ENCODE data around the gene SIRT6. TPM values are rescaled to one million over a fixed set of nuclear protein-coding genes. Genes with fewer than 3 reads are reported as not detected.
A peak's percentile ranks its signal among the peaks of the same experiment; 100 is the strongest.

The SIRT6 gene
- total RNA-seq, 1 donor from 2014 or later = 11.8 TPM

GRCh38 chr19:4215807-4216206, 33.4 kb upstream of the SIRT6 start:
- H3K27me3 ChIP-seq (ENCODE audit: control insufficient read depth, insufficient read depth, low read length) = no peaks in the 10 kb centered on the region
- no peak for DNase-seq (ENCODE audit: low read depth)
- no peaks in the 10 kb centered on the region for H3K36me3 ChIP-seq (ENCODE audit: control insufficient read depth, insufficient read depth, low read length)
- FAIRE-seq = no peak
- no peak overlapping the region for H3K4me3 ChIP-seq (ENCODE audit: low read depth, low read length)
- TF ChIP-seq CTCF (IDR thresholded peaks at IDR 0.05; ENCODE audit: insufficient read depth, low read length, severe bottlenecking) = no peak

GRCh38 chr19:4213116-4213515, 30.8 kb upstream of the SIRT6 start:
- H3K36me3 ChIP-seq (ENCODE audit: control insufficient read depth, insufficient read depth, low read length) = no peaks in the 10 kb centered on the region
- no peak for TF ChIP-seq CTCF (IDR thresholded peaks at IDR 0.05; ENCODE audit: insufficient read depth, low read length, severe bottlenecking)
- no peak for FAIRE-seq
- no peak for DNase-seq (ENCODE audit: low read depth)
- H3K27me3 ChIP-seq (ENCODE audit: control insufficient read depth, insufficient read depth, low read length) = no peaks in the 10 kb centered on the region
- no peak overlapping the region for H3K4me3 ChIP-seq (ENCODE audit: low read depth, low read length)

- Histone ChIP-seq H3K27me3 (ENCODE audit: control insufficient read depth, insufficient read depth, low read length) (no peaks in the 10 kb centered on the region), H3K36me3 (ENCODE audit: control insufficient read depth, insufficient read depth, low read length) (no peaks in the 10 kb centered on the region), H3K4me3 (ENCODE audit: low read depth, low read length) (no peak overlapping the region)
- no peak for TF ChIP-seq CTCF (IDR thresholded peaks at IDR 0.05; ENCODE audit: insufficient read depth, low read length, severe bottlenecking)
- no peak for FAIRE-seq
- no peak for DNase-seq (ENCODE audit: low read depth)
These were observed 27.9 kb upstream of the SIRT6 start for GRCh38 chr19:4210166-4210731.

- TF ChIP-seq CTCF (IDR thresholded peaks at IDR 0.05; ENCODE audit: insufficient read depth, low read length, severe bottlenecking) = peak; percentile 45
- DNase-seq (ENCODE audit: low read depth) = peak; percentile 33
- H3K4me3 ChIP-seq (ENCODE audit: low read depth, low read length) = no peak overlapping the region
- H3K27me3 ChIP-seq (ENCODE audit: control insufficient read depth, insufficient read depth, low read length) = no peaks in the 10 kb centered on the region
- H3K36me3 ChIP-seq (ENCODE audit: control insufficient read depth, insufficient read depth, low read length) = no peaks in the 10 kb centered on the region
- no peak for FAIRE-seq
These were observed 26.2 kb upstream of the SIRT6 start for GRCh38 chr19:4208385-4209094.

GRCh38 chr19:4206818-4207484, 24.6 kb upstream of the SIRT6 start:
- no peak for TF ChIP-seq CTCF (IDR thresholded peaks at IDR 0.05; ENCODE audit: insufficient read depth, low read length, severe bottlenecking)
- Histone ChIP-seq H3K36me3 (ENCODE audit: control insufficient read depth, insufficient read depth, low read length) (no peaks in the 10 kb centered on the region), H3K4me3 (ENCODE audit: low read depth, low read length) (no peak overlapping the region), H3K27me3 (ENCODE audit: control insufficient read depth, insufficient read depth, low read length) (no peaks in the 10 kb centered on the region)
- FAIRE-seq (no peak), DNase-seq (ENCODE audit: low read depth) (no peak)

All from bronchial epithelial cell (primary cell).